Vagina (tissue), 2 donors: Measurements from ENCODE around the gene ILDR2.

Experiments
- POLR2A ChIP-seq, 2 donors: fragments of 450-650 bp; IDR thresholded peaks; one replicate each; pipeline ENCODE4 v1.6.1; 2017; ENCODE audit warnings: antibody characterized with exemption in 2 of 2, mild to moderate bottlenecking in 2 of 2, moderate library complexity in 2 of 2
- POLR2AphosphoS5 ChIP-seq, 2 donors: sonication (generic); formaldehyde crosslinking; IDR thresholded peaks; one replicate each; pipeline ENCODE4 v1.9.0; 2017; ENCODE audit warnings: antibody characterized with exemption in 2 of 2, mild to moderate bottlenecking in 2 of 2, low read depth in 1 of 2; ENCODE audit not compliant: insufficient read depth in 1 of 2
- TF ChIP-seq, protein P1 (sequence below), 3 experiments: fragments of 450-650 bp in 2 of 3; fragments of 200-600 bp in 1 of 3; sonication (generic) in 1 of 3; IDR thresholded peaks; one replicate each; pipeline ENCODE4 v1.5.1; 2017 to 2019; ENCODE audit warnings: antibody characterized with exemption in 3 of 3, mild to moderate bottlenecking in 2 of 3, moderate library complexity in 2 of 3

DNA sequence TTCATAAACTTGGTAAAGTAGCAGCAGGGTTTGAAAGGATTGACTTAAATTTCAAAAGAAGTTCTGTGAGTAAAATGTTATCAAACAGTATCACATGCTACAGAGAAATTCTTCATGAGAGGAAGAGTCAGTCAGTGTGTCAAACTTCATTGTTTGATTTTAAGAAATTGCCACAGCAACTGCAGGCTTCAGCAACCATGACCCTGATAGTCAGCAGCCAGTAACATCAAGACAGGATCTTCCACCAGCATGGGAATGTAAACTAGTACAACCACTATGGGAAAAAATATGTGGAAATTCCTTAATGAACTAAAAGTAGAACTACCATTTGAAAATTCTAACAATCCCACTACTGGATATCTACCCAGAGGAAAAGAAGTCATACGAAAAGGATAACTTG is 25.2 kb upstream of the ILDR2 start:
- no peak for TF ChIP-seq POLR2A (IDR thresholded peaks at IDR 0.05)
- TF ChIP-seq, protein P1, sequence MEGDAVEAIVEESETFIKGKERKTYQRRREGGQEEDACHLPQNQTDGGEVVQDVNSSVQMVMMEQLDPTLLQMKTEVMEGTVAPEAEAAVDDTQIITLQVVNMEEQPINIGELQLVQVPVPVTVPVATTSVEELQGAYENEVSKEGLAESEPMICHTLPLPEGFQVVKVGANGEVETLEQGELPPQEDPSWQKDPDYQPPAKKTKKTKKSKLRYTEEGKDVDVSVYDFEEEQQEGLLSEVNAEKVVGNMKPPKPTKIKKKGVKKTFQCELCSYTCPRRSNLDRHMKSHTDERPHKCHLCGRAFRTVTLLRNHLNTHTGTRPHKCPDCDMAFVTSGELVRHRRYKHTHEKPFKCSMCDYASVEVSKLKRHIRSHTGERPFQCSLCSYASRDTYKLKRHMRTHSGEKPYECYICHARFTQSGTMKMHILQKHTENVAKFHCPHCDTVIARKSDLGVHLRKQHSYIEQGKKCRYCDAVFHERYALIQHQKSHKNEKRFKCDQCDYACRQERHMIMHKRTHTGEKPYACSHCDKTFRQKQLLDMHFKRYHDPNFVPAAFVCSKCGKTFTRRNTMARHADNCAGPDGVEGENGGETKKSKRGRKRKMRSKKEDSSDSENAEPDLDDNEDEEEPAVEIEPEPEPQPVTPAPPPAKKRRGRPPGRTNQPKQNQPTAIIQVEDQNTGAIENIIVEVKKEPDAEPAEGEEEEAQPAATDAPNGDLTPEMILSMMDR (IDR thresholded peaks at IDR 0.05), result no peak
- no peak for TF ChIP-seq POLR2AphosphoS5 (IDR thresholded peaks at IDR 0.05; ENCODE audit: insufficient read depth in 1 of 2, low read depth in 1 of 2)
